ENCODE measurements around the gene HSD17B8.

Gene HSD17B8

DNA sequence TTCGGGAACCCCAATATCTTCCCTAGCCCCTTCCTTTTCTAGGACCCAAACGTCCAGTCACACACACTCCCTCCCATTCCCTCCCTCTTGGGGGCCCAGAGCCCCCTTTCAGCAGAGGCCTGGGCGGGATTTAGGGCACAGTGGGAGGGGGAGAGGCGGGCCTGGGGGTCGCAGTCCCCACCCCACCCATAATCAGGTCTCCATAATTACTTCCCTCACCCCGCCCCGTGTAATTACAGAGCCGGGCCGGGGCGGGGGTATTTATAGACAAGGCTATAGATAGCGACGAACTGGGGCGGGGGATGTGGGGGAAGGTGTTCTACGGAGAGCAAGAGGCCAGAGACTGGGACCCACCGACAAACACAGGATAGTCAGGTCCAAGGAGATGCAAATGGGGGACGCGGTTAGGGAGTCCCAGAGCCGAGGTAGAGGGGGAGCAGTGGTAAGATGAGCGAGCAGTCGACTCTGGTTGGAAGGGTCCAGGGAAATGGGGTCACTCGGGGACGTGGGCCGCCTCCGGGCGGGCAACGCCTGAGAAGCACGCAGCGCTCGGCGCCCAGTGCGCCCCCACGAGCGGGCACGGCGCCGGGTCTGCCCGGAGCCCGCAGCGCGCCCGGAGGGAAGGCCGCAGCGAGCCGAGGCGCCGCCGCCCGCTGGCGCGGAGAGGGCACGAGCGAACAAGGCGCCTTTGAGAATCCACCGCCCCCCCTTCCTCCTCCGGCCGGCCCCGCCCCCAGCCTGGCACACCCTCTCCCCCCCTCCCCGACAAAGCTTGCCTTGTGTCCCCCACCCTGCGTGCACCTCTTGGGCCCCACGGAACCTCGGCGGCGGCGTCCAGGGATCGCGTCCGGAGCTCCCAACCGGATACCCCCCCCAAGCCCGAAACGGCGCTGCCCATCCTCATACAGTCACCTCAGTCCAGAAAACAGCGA, 11.5 kb upstream of the HSD17B8 start:
- ATAC-seq (ENCODE audit: insufficient read depth, low read depth) (no peak), DNase-seq (no peak)
- TF ChIP-seq EZH2 (IDR thresholded peaks at IDR 0.05; ENCODE audit: borderline replicate concordance, low read depth, low read length, severe bottlenecking) = no peak
- no peak for TF ChIP-seq CTCF (IDR thresholded peaks at IDR 0.05; ENCODE audit: borderline replicate concordance, extremely low read depth, low read length, poor library complexity, severe bottlenecking)
- no peak overlapping the region for H3K9ac ChIP-seq (ENCODE audit: low read depth, low read length)
- no peak overlapping the region for H3K4me2 ChIP-seq (ENCODE audit: insufficient read depth, low read length)
- peaks cover 41% of the 10 kb centered on the region for H3K36me3 ChIP-seq (ENCODE audit: insufficient read depth, low read length)
- H3K79me2 ChIP-seq (ENCODE audit: insufficient read depth, low read length) = peaks cover 10% of the 10 kb centered on the region
- no peak overlapping the region for H3K4me3 ChIP-seq (ENCODE audit: low read depth in 1 of 2, low read length in 2 of 2)
- H3K4me1 ChIP-seq (ENCODE audit: insufficient read depth, low read length) = peaks cover 5% of the 10 kb centered on the region
- no peak overlapping the region for H2AFZ ChIP-seq (ENCODE audit: low read depth, low read length)
- no peak overlapping the region for H3K27ac ChIP-seq (ENCODE audit: low read length)
- H3K27me3 ChIP-seq (ENCODE audit: insufficient read depth, low read length, poor library complexity) = no peaks in the 10 kb centered on the region
- H4K20me1 ChIP-seq (ENCODE audit: insufficient read depth, low read length) = peaks cover 32% of the 10 kb centered on the region
- no peaks in the 10 kb centered on the region for H3K9me3 ChIP-seq (ENCODE audit: insufficient read depth, low read length, severe bottlenecking)

DNA sequence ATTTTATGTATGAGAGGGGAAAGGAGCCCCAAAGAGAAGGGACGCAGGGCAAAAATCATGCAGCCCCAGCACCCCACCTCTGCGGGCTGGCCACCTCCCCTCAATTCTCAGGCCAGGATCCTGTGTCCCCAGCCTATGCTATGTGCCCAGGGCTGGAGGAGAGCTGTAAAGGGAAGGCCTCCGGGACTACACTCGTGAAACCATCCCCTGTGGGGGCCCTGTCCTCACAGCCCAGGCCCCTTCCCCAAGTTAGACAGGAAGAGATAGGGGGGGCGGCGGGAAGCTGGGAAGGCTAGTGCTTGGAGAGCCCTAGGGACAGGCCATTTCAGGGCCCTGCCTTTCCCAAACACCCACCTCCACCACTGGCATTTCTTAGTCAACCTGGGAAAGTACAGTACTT, 10.8 kb upstream of the HSD17B8 start:
- no peak overlapping the region for H3K4me2 ChIP-seq (ENCODE audit: insufficient read depth, low read length)
- no peaks in the 10 kb centered on the region for H3K27me3 ChIP-seq (ENCODE audit: insufficient read depth, low read length, poor library complexity)
- H3K9me3 ChIP-seq (ENCODE audit: insufficient read depth, low read length, severe bottlenecking) = no peaks in the 10 kb centered on the region
- peaks cover 47% of the 10 kb centered on the region for H3K36me3 ChIP-seq (ENCODE audit: insufficient read depth, low read length)
- peaks cover 12% of the 10 kb centered on the region for H3K4me1 ChIP-seq (ENCODE audit: insufficient read depth, low read length)
- H3K27ac ChIP-seq (ENCODE audit: low read length) = no peak overlapping the region
- H3K9ac ChIP-seq (ENCODE audit: low read depth, low read length) = no peak overlapping the region
- no peak overlapping the region for H3K4me3 ChIP-seq (ENCODE audit: low read depth in 1 of 2, low read length in 2 of 2)
- H4K20me1 ChIP-seq (ENCODE audit: insufficient read depth, low read length) = peaks cover 38% of the 10 kb centered on the region
- no peak for ATAC-seq (ENCODE audit: insufficient read depth, low read depth)
- no peak overlapping the region for H2AFZ ChIP-seq (ENCODE audit: low read depth, low read length)
- H3K79me2 ChIP-seq (ENCODE audit: insufficient read depth, low read length) = peaks cover 17% of the 10 kb centered on the region
- TF ChIP-seq EZH2 (IDR thresholded peaks at IDR 0.05; ENCODE audit: borderline replicate concordance, low read depth, low read length, severe bottlenecking) (no peak), CTCF (IDR thresholded peaks at IDR 0.05; ENCODE audit: borderline replicate concordance, extremely low read depth, low read length, poor library complexity, severe bottlenecking) (no peak)
- DNase-seq = no peak

GRCh38 chr6:33194431-33194979, 9.9 kb upstream of the HSD17B8 start:
- peaks cover 20% of the 10 kb centered on the region for H3K4me1 ChIP-seq (ENCODE audit: insufficient read depth, low read length)
- H4K20me1 ChIP-seq (ENCODE audit: insufficient read depth, low read length) = peaks cover 38% of the 10 kb centered on the region
- no peaks in the 10 kb centered on the region for H3K9me3 ChIP-seq (ENCODE audit: insufficient read depth, low read length, severe bottlenecking)
- no peak for ATAC-seq (ENCODE audit: insufficient read depth, low read depth)
- peaks cover 47% of the 10 kb centered on the region for H3K36me3 ChIP-seq (ENCODE audit: insufficient read depth, low read length)
- H3K4me3 ChIP-seq (ENCODE audit: low read depth in 1 of 2, low read length in 2 of 2) = no peak overlapping the region
- no peak overlapping the region for H3K4me2 ChIP-seq (ENCODE audit: insufficient read depth, low read length)
- no peaks in the 10 kb centered on the region for H3K27me3 ChIP-seq (ENCODE audit: insufficient read depth, low read length, poor library complexity)
- no peak overlapping the region for H2AFZ ChIP-seq (ENCODE audit: low read depth, low read length)
- no peak for TF ChIP-seq EZH2 (IDR thresholded peaks at IDR 0.05; ENCODE audit: borderline replicate concordance, low read depth, low read length, severe bottlenecking)
- no peak for TF ChIP-seq CTCF (IDR thresholded peaks at IDR 0.05; ENCODE audit: borderline replicate concordance, extremely low read depth, low read length, poor library complexity, severe bottlenecking)
- H3K79me2 ChIP-seq (ENCODE audit: insufficient read depth, low read length) = peaks cover 25% of the 10 kb centered on the region
- H3K9ac ChIP-seq (ENCODE audit: low read depth, low read length) = no peak overlapping the region
- no peak for DNase-seq
- H3K27ac ChIP-seq (ENCODE audit: low read length) = no peak overlapping the region

Measured in DND-41 (cell line).